DND-41 (cell line): ENCODE data around the gene CSN3.
"Not testable (repeated sequence)": the region's sequence is repeated elsewhere in the genome, so short reads cannot be mapped to it uniquely, and the experiment has no call there.

ENCODE experiments used
- ATAC-seq: fragments of 200-7000 bp; cut with Tn5 transposase; 3 replicates; pipeline ENCODE4 v1.9.1; 2021; ENCODE audit warnings: low read depth; ENCODE audit not compliant: insufficient read depth
- DNase-seq: peaks from one replicate; pipeline ENCODE4 v3.0.0-alpha.2; 2020
- H2AFZ ChIP-seq: 2 replicates; pipeline ENCODE4 v1.6.0; 2012; ENCODE audit warnings: low read depth, low read length
- H3K27ac ChIP-seq: 2 replicates; pipeline ENCODE4 v1.5.1; 2012; ENCODE audit warnings: low read length, inconsistent platforms
- H3K27me3 ChIP-seq: fragments of 200-600 bp; sonication (generic); 2 replicates; pipeline ENCODE4 v1.6.0; 2012; ENCODE audit warnings: low read length, mild to moderate bottlenecking, inconsistent platforms; ENCODE audit not compliant: insufficient read depth, poor library complexity
- H3K36me3 ChIP-seq: 2 replicates; pipeline ENCODE4 v1.5.1; 2012; ENCODE audit warnings: low read length, inconsistent platforms; ENCODE audit not compliant: insufficient read depth
- H3K4me1 ChIP-seq: 2 replicates; pipeline ENCODE4 v1.5.1; 2012; ENCODE audit warnings: mild to moderate bottlenecking, low read length; ENCODE audit not compliant: insufficient read depth
- H3K4me2 ChIP-seq: 2 replicates; pipeline ENCODE4 v1.6.0; 2012; ENCODE audit warnings: mild to moderate bottlenecking, moderate library complexity, low read length, inconsistent platforms; ENCODE audit not compliant: insufficient read depth
- H3K4me3 ChIP-seq, 2 experiments: fragments of 200-600 bp in 1 of 2; shearing (Covaris generic) in 1 of 2; 2 replicates each; pipeline ENCODE4 v1.5.1; 2012 to 2016; ENCODE audit warnings: inconsistent platforms in 2 of 2, low read length in 2 of 2, mild to moderate bottlenecking in 2 of 2, low read depth in 1 of 2, moderate library complexity in 1 of 2
- H3K79me2 ChIP-seq: 2 replicates; pipeline ENCODE4 v1.6.0; 2012; ENCODE audit warnings: low read length, inconsistent platforms; ENCODE audit not compliant: insufficient read depth
- H3K9ac ChIP-seq: 2 replicates; pipeline ENCODE4 v1.6.0; 2012; ENCODE audit warnings: low read depth, mild to moderate bottlenecking, inconsistent platforms, low read length, moderate library complexity
- H3K9me3 ChIP-seq: 2 replicates; pipeline ENCODE4 v1.5.1; 2012; ENCODE audit warnings: low read length, moderate library complexity, mild to moderate bottlenecking, inconsistent platforms; ENCODE audit not compliant: insufficient read depth, severe bottlenecking
- H4K20me1 ChIP-seq: 2 replicates; pipeline ENCODE4 v1.6.0; 2012; ENCODE audit warnings: low read length; ENCODE audit not compliant: insufficient read depth
- CTCF ChIP-seq: IDR thresholded peaks from 2 replicates; pipeline ENCODE4 v1.5.1; 2012; ENCODE audit warnings: borderline replicate concordance, low read length, moderate library complexity, mild to moderate bottlenecking; ENCODE audit not compliant: poor library complexity, severe bottlenecking; ENCODE audit errors: extremely low read depth
- EZH2 ChIP-seq: IDR thresholded peaks from 3 replicates; pipeline ENCODE4 v1.6.1; 2012; ENCODE audit warnings: borderline replicate concordance, low read depth, mild to moderate bottlenecking, moderate library complexity, low read length, inconsistent platforms; ENCODE audit not compliant: severe bottlenecking

Gene CSN3

GRCh38 chr4:70197842-70198241 is 44.6 kb upstream of the CSN3 start:
- no peak overlapping the region for H3K4me3 ChIP-seq
- H3K4me1 ChIP-seq = no peaks in the 10 kb centered on the region
- H4K20me1 ChIP-seq = no peaks in the 10 kb centered on the region
- ATAC-seq = no peak
- no peak for DNase-seq
- H2AFZ ChIP-seq = no peak overlapping the region
- H3K9me3 ChIP-seq = no peaks in the 10 kb centered on the region
- H3K79me2 ChIP-seq = no peaks in the 10 kb centered on the region
- TF ChIP-seq EZH2 = no peak
- TF ChIP-seq CTCF = no peak
- no peak overlapping the region for H3K4me2 ChIP-seq
- H3K36me3 ChIP-seq = no peaks in the 10 kb centered on the region
- no peak overlapping the region for H3K9ac ChIP-seq
- no peak overlapping the region for H3K27ac ChIP-seq
- H3K27me3 ChIP-seq = peaks cover 4% of the 10 kb centered on the region

- Histone ChIP-seq H3K4me3 (no peak overlapping the region), H2AFZ (no peak overlapping the region), H3K36me3 (no peaks in the 10 kb centered on the region), H3K9ac (no peak overlapping the region), H3K27ac (no peak overlapping the region), H4K20me1 (no peaks in the 10 kb centered on the region), H3K4me2 (no peak overlapping the region), H3K9me3 (no peaks in the 10 kb centered on the region), H3K27me3 (no peaks in the 10 kb centered on the region), H3K4me1 (no peaks in the 10 kb centered on the region), H3K79me2 (no peaks in the 10 kb centered on the region)
- TF ChIP-seq EZH2 = no peak
- no peak for TF ChIP-seq CTCF
- no peak for ATAC-seq
- no peak for DNase-seq
These were observed 38.8 kb upstream of the CSN3 start for GRCh38 chr4:70203601-70204000.

- H3K4me3 ChIP-seq, H3K4me1 ChIP-seq, DNase-seq, ATAC-seq, H3K9ac ChIP-seq, H2AFZ ChIP-seq, H3K9me3 ChIP-seq, H3K27me3 ChIP-seq, H3K79me2 ChIP-seq, H3K36me3 ChIP-seq, H3K4me2 ChIP-seq, H4K20me1 ChIP-seq, H3K27ac ChIP-seq: not testable (repeated sequence)
These were observed 29.6 kb upstream of the CSN3 start for GRCh38 chr4:70212752-70213151.

GRCh38 chr4:70216109-70216508 is 26.3 kb upstream of the CSN3 start:
- H3K27ac ChIP-seq, ATAC-seq, H3K9ac ChIP-seq, DNase-seq, H3K79me2 ChIP-seq, H3K9me3 ChIP-seq, H3K4me3 ChIP-seq, H3K36me3 ChIP-seq, H2AFZ ChIP-seq, H3K4me2 ChIP-seq, H4K20me1 ChIP-seq, H3K4me1 ChIP-seq, H3K27me3 ChIP-seq: not testable (repeated sequence)

GRCh38 chr4:70216550-70216949 is 25.8 kb upstream of the CSN3 start:
- not testable (repeated sequence) for H3K4me3 ChIP-seq, H3K4me1 ChIP-seq, H3K36me3 ChIP-seq, H3K9me3 ChIP-seq, H2AFZ ChIP-seq, H3K27ac ChIP-seq, H3K27me3 ChIP-seq, H3K79me2 ChIP-seq, H4K20me1 ChIP-seq, H3K9ac ChIP-seq, DNase-seq, ATAC-seq, H3K4me2 ChIP-seq

GRCh38 chr4:70221389-70221788 is 21.0 kb upstream of the CSN3 start:
- ATAC-seq, H3K27me3 ChIP-seq, H3K27ac ChIP-seq, H3K36me3 ChIP-seq, H3K4me2 ChIP-seq, H3K79me2 ChIP-seq, DNase-seq, H3K4me1 ChIP-seq, H3K4me3 ChIP-seq, H3K9ac ChIP-seq, H2AFZ ChIP-seq, H3K9me3 ChIP-seq, H4K20me1 ChIP-seq: not testable (repeated sequence)

GRCh38 chr4:70221818-70222217 is 20.6 kb upstream of the CSN3 start:
- H4K20me1 ChIP-seq, H2AFZ ChIP-seq, DNase-seq, H3K4me2 ChIP-seq, H3K4me3 ChIP-seq, H3K36me3 ChIP-seq, H3K9ac ChIP-seq, H3K27me3 ChIP-seq, H3K27ac ChIP-seq, H3K79me2 ChIP-seq, ATAC-seq, H3K4me1 ChIP-seq, H3K9me3 ChIP-seq: not testable (repeated sequence)
